Activated naive CD4-positive, alpha-beta T cell treated with anti-CD3 and anti-CD28 coated beads, Interleukin-2, amount 10 ng/mL, durations not matched to agents 7 days and 5 days (primary cell): Measurements from ENCODE around the gene PAFAH1B2.
"Not testable (repeated sequence)": the region's sequence is repeated elsewhere in the genome, so short reads cannot be mapped to it uniquely, and the experiment has no call there.

Source experiments
- CTCF ChIA-PET: fragments of 350-600 bp; sonication (Branson Sonifier 250); formaldehyde crosslinking; loops from one replicate; lab custom pipeline; 2021; ENCODE audit warnings: antibody characterized with exemption; lab: Charles Lee
- DNase-seq: peaks from one replicate; pipeline ENCODE4 v3.0.0-alpha.2; 2020
- H3K27ac Mint-ChIP-seq: one replicate; pipeline ENCODE4 v1.8.0; 2021; ENCODE audit warnings: mild to moderate bottlenecking, moderate library complexity, mixed read lengths
- H3K27me3 Mint-ChIP-seq: one replicate; pipeline ENCODE4 v1.8.0; 2021; ENCODE audit warnings: mild to moderate bottlenecking, mixed read lengths
- H3K36me3 Mint-ChIP-seq: one replicate; pipeline ENCODE4 v1.8.0; 2021; ENCODE audit warnings: mixed read lengths
- H3K4me1 Mint-ChIP-seq: one replicate; pipeline ENCODE4 v1.8.0; 2021; ENCODE audit warnings: mixed read lengths
- H3K4me3 Mint-ChIP-seq: one replicate; pipeline ENCODE4 v1.8.0; 2021; ENCODE audit warnings: mild to moderate bottlenecking, moderate library complexity, mixed read lengths
- H3K9me3 Mint-ChIP-seq: one replicate; pipeline ENCODE4 v1.8.0; 2021; ENCODE audit warnings: mixed read lengths

Gene PAFAH1B2

GRCh38 chr11:117110294-117110950, 33.7 kb upstream of the PAFAH1B2 start:
- Mint-ChIP-seq H3K27me3 (peaks cover 5% of the 10 kb centered on the region), H3K4me1 (peaks cover 4% of the 10 kb centered on the region), H3K36me3 (no peaks in the 10 kb centered on the region), H3K9me3 (no peaks in the 10 kb centered on the region), H3K27ac (no peak overlapping the region), H3K4me3 (no peak overlapping the region)
- DNase-seq = no peak
- CTCF ChIA-PET = interaction anchor here (0.6 to 1.7 kb wide), 5 partner anchors 232 to 697 kb away, joined by 3 to 8 read pairs (median 3); no protein-coding TSS in a partner anchor

GRCh38 chr11:117112497-117112896, 31.6 kb upstream of the PAFAH1B2 start:
- not testable (repeated sequence) for H3K27ac Mint-ChIP-seq, H3K36me3 Mint-ChIP-seq, H3K27me3 Mint-ChIP-seq, H3K9me3 Mint-ChIP-seq, H3K4me3 Mint-ChIP-seq, DNase-seq, H3K4me1 Mint-ChIP-seq
- CTCF ChIA-PET = interaction anchor here (1.0 kb wide), 1 partner anchor 322 kb away, joined by 3 read pairs; no protein-coding TSS in a partner anchor

- H3K27ac Mint-ChIP-seq, H3K4me3 Mint-ChIP-seq, DNase-seq, H3K9me3 Mint-ChIP-seq, CTCF ChIA-PET, H3K36me3 Mint-ChIP-seq, H3K27me3 Mint-ChIP-seq, H3K4me1 Mint-ChIP-seq: not testable (repeated sequence)
These were observed 31.1 kb upstream of the PAFAH1B2 start for GRCh38 chr11:117112939-117113338.

GRCh38 chr11:117117681-117118080, 26.4 kb upstream of the PAFAH1B2 start:
- no peak for DNase-seq
- CTCF ChIA-PET = interaction anchor here (0.5 kb wide), 1 partner anchor 21 kb away, joined by 4 read pairs; no protein-coding TSS in a partner anchor
- H3K27ac Mint-ChIP-seq = no peak overlapping the region
- peaks cover under 1% of the 10 kb centered on the region for H3K4me1 Mint-ChIP-seq
- peaks cover 4% of the 10 kb centered on the region for H3K27me3 Mint-ChIP-seq
- H3K4me3 Mint-ChIP-seq = no peak overlapping the region
- no peaks in the 10 kb centered on the region for H3K9me3 Mint-ChIP-seq
- no peaks in the 10 kb centered on the region for H3K36me3 Mint-ChIP-seq

- Mint-ChIP-seq H3K4me3 (no peak overlapping the region), H3K27ac (no peak overlapping the region), H3K9me3 (no peaks in the 10 kb centered on the region), H3K36me3 (no peaks in the 10 kb centered on the region), H3K27me3 (peaks cover 21% of the 10 kb centered on the region), H3K4me1 (no peaks in the 10 kb centered on the region)
- CTCF ChIA-PET = no interaction called here
- no peak for DNase-seq
These were observed 22.9 kb upstream of the PAFAH1B2 start for GRCh38 chr11:117121176-117121575.

GRCh38 chr11:117122556-117122955, 21.5 kb upstream of the PAFAH1B2 start:
- Mint-ChIP-seq H3K4me1 (no peaks in the 10 kb centered on the region), H3K27ac (no peak overlapping the region), H3K9me3 (no peaks in the 10 kb centered on the region), H3K4me3 (no peak overlapping the region), H3K27me3 (peaks cover 32% of the 10 kb centered on the region), H3K36me3 (no peaks in the 10 kb centered on the region)
- CTCF ChIA-PET = no interaction called here
- no peak for DNase-seq

GRCh38 chr11:117126223-117126965, 17.7 kb upstream of the PAFAH1B2 start:
- Mint-ChIP-seq H3K36me3 (no peaks in the 10 kb centered on the region), H3K4me3 (no peak overlapping the region), H3K27me3 (peaks cover 40% of the 10 kb centered on the region), H3K27ac (no peak overlapping the region), H3K9me3 (no peaks in the 10 kb centered on the region), H3K4me1 (no peaks in the 10 kb centered on the region)
- no peak for DNase-seq
- CTCF ChIA-PET = interaction anchor here (1.4 kb wide), 1 partner anchor 18 kb away, joined by 3 read pairs; the partner anchor contains the start of gene PAFAH1B2

GRCh38 chr11:117127171-117127901, 16.8 kb upstream of the PAFAH1B2 start:
- H3K4me1 Mint-ChIP-seq = no peaks in the 10 kb centered on the region
- CTCF ChIA-PET = no interaction called here
- H3K4me3 Mint-ChIP-seq = no peak overlapping the region
- no peak overlapping the region for H3K27ac Mint-ChIP-seq
- H3K27me3 Mint-ChIP-seq = peaks cover 40% of the 10 kb centered on the region
- no peaks in the 10 kb centered on the region for H3K9me3 Mint-ChIP-seq
- H3K36me3 Mint-ChIP-seq = no peaks in the 10 kb centered on the region
- no peak for DNase-seq

GRCh38 chr11:117128289-117128688, 15.8 kb upstream of the PAFAH1B2 start:
- no peaks in the 10 kb centered on the region for H3K4me1 Mint-ChIP-seq
- DNase-seq = no peak

GRCh38 chr11:117130396-117130795, 13.7 kb upstream of the PAFAH1B2 start:
- DNase-seq, CTCF ChIA-PET, H3K27ac Mint-ChIP-seq, H3K4me3 Mint-ChIP-seq, H3K36me3 Mint-ChIP-seq, H3K4me1 Mint-ChIP-seq, H3K9me3 Mint-ChIP-seq: not testable (repeated sequence)
- H3K27me3 Mint-ChIP-seq = peaks cover 34% of the 10 kb centered on the region

More at GRCh38 chr11:117128289-117128688, 15.8 kb upstream of the PAFAH1B2 start:
- H3K4me3 Mint-ChIP-seq = no peak overlapping the region
- peaks cover 45% of the 10 kb centered on the region for H3K27me3 Mint-ChIP-seq
- H3K9me3 Mint-ChIP-seq = no peaks in the 10 kb centered on the region
- no peaks in the 10 kb centered on the region for H3K36me3 Mint-ChIP-seq
- no peak overlapping the region for H3K27ac Mint-ChIP-seq
- CTCF ChIA-PET = no interaction called here

- CTCF ChIA-PET = no interaction called here
These were observed 13.2 kb upstream of the PAFAH1B2 start for GRCh38 chr11:117130879-117131278.

GRCh38 chr11:117134431-117134830, 9.7 kb upstream of the PAFAH1B2 start:
- no peaks in the 10 kb centered on the region for H3K36me3 Mint-ChIP-seq
- no peaks in the 10 kb centered on the region for H3K4me1 Mint-ChIP-seq
- CTCF ChIA-PET = interaction anchor here (0.8 kb wide), 1 partner anchor 46 kb away, joined by 3 read pairs; no protein-coding TSS in a partner anchor

More at GRCh38 chr11:117130879-117131278, 13.2 kb upstream of the PAFAH1B2 start:
- H3K27me3 Mint-ChIP-seq = peaks cover 31% of the 10 kb centered on the region
- H3K4me1 Mint-ChIP-seq = no peaks in the 10 kb centered on the region
- H3K27ac Mint-ChIP-seq = no peak overlapping the region
- no peak overlapping the region for H3K4me3 Mint-ChIP-seq
- no peaks in the 10 kb centered on the region for H3K36me3 Mint-ChIP-seq
- no peak for DNase-seq
- H3K9me3 Mint-ChIP-seq = no peaks in the 10 kb centered on the region

GRCh38 chr11:117134979-117135378, 9.1 kb upstream of the PAFAH1B2 start:
- DNase-seq, CTCF ChIA-PET, H3K27ac Mint-ChIP-seq, H3K4me1 Mint-ChIP-seq, H3K9me3 Mint-ChIP-seq, H3K36me3 Mint-ChIP-seq, H3K4me3 Mint-ChIP-seq: not testable (repeated sequence)
- H3K27me3 Mint-ChIP-seq = peaks cover 19% of the 10 kb centered on the region

More at GRCh38 chr11:117134431-117134830, 9.7 kb upstream of the PAFAH1B2 start:
- Mint-ChIP-seq H3K9me3 (no peaks in the 10 kb centered on the region), H3K27me3 (peaks cover 18% of the 10 kb centered on the region), H3K27ac (no peak overlapping the region), H3K4me3 (no peak overlapping the region)
- no peak for DNase-seq
